KMS-11 (cell line): ENCODE measurements around the gene ASXL3.

Source experiments
- H2AFZ ChIP-seq: fragments of 200-600 bp; sonication (generic); 2 replicates; pipeline ENCODE4 v1.6.1; 2016; ENCODE audit warnings: antibody characterized with exemption, mixed run types, low read depth
- H3K27ac ChIP-seq: fragments of 200-600 bp; sonication (generic); 2 replicates; pipeline ENCODE4 v1.6.1; 2016; ENCODE audit warnings: mild to moderate bottlenecking, mixed run types
- H3K27me3 ChIP-seq: fragments of 200-600 bp; sonication (generic); 2 replicates; pipeline ENCODE4 v1.6.1; 2017; ENCODE audit warnings: mild to moderate bottlenecking, low read depth, mixed run types, moderate library complexity; ENCODE audit not compliant: insufficient read depth
- H3K36me3 ChIP-seq: fragments of 200-600 bp; sonication (generic); 2 replicates; pipeline ENCODE4 v1.6.1; 2017; ENCODE audit warnings: mild to moderate bottlenecking, mixed run types; ENCODE audit not compliant: insufficient read depth
- H3K4me1 ChIP-seq: fragments of 200-600 bp; sonication (generic); 2 replicates; pipeline ENCODE4 v1.6.1; 2016; ENCODE audit warnings: mild to moderate bottlenecking, low read depth, mixed run types; ENCODE audit not compliant: poor library complexity, severe bottlenecking
- H3K4me2 ChIP-seq: fragments of 200-600 bp; sonication (generic); 2 replicates; pipeline ENCODE4 v1.7.0; 2016; ENCODE audit warnings: mild to moderate bottlenecking, mixed run types
- H3K4me3 ChIP-seq: fragments of 200-600 bp; sonication (generic); IDR thresholded peaks from 2 replicates; pipeline ENCODE4 v1.6.1; 2017; ENCODE audit warnings: low read depth, low read length, mixed read lengths; ENCODE audit not compliant: insufficient read depth
- H3K79me2 ChIP-seq: fragments of 200-600 bp; sonication (generic); 2 replicates; pipeline ENCODE4 v1.6.1; 2016; ENCODE audit warnings: low read depth, mixed run types; ENCODE audit not compliant: insufficient read depth
- H3K9ac ChIP-seq: fragments of 200-600 bp; sonication (generic); 2 replicates; pipeline ENCODE4 v1.6.1; 2016; ENCODE audit warnings: mild to moderate bottlenecking, mixed run types
- H4K20me1 ChIP-seq: fragments of 200-600 bp; sonication (generic); 2 replicates; pipeline ENCODE4 v1.6.1; 2016; ENCODE audit warnings: mild to moderate bottlenecking, mixed run types; ENCODE audit not compliant: insufficient read depth
- TF ChIP-seq, protein P1 (sequence below): fragments of 200-600 bp; sonication (generic); conservative IDR thresholded peaks from 2 replicates; pipeline ENCODE4 v1.6.1; 2017; ENCODE audit warnings: low read depth, mild to moderate bottlenecking, antibody characterized with exemption, low read length, moderate library complexity, mixed read lengths

ASXL3 gene

GRCh38 chr18:33593261-33593660 is 15.2 kb downstream of the ASXL3 start:
- Histone ChIP-seq H3K27ac (no peak overlapping the region), H3K4me3 (no peak overlapping the region), H2AFZ (no peak overlapping the region), H3K4me1 (no peaks in the 10 kb centered on the region), H3K4me2 (no peak overlapping the region), H3K9ac (no peak overlapping the region), H3K79me2 (no peaks in the 10 kb centered on the region), H3K27me3 (no peaks in the 10 kb centered on the region), H4K20me1 (no peaks in the 10 kb centered on the region), H3K36me3 (no peaks in the 10 kb centered on the region)
- TF ChIP-seq, protein P1, sequence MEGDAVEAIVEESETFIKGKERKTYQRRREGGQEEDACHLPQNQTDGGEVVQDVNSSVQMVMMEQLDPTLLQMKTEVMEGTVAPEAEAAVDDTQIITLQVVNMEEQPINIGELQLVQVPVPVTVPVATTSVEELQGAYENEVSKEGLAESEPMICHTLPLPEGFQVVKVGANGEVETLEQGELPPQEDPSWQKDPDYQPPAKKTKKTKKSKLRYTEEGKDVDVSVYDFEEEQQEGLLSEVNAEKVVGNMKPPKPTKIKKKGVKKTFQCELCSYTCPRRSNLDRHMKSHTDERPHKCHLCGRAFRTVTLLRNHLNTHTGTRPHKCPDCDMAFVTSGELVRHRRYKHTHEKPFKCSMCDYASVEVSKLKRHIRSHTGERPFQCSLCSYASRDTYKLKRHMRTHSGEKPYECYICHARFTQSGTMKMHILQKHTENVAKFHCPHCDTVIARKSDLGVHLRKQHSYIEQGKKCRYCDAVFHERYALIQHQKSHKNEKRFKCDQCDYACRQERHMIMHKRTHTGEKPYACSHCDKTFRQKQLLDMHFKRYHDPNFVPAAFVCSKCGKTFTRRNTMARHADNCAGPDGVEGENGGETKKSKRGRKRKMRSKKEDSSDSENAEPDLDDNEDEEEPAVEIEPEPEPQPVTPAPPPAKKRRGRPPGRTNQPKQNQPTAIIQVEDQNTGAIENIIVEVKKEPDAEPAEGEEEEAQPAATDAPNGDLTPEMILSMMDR = no peak

GRCh38 chr18:33594799-33595198 is 16.8 kb downstream of the ASXL3 start:
- Histone ChIP-seq H2AFZ (no peak overlapping the region), H3K27me3 (no peaks in the 10 kb centered on the region), H3K36me3 (no peaks in the 10 kb centered on the region), H3K4me3 (no peak overlapping the region), H4K20me1 (no peaks in the 10 kb centered on the region), H3K9ac (no peak overlapping the region), H3K27ac (no peak overlapping the region), H3K4me2 (no peak overlapping the region), H3K4me1 (no peaks in the 10 kb centered on the region), H3K79me2 (no peaks in the 10 kb centered on the region)
- TF ChIP-seq, protein P1 = no peak

DNA sequence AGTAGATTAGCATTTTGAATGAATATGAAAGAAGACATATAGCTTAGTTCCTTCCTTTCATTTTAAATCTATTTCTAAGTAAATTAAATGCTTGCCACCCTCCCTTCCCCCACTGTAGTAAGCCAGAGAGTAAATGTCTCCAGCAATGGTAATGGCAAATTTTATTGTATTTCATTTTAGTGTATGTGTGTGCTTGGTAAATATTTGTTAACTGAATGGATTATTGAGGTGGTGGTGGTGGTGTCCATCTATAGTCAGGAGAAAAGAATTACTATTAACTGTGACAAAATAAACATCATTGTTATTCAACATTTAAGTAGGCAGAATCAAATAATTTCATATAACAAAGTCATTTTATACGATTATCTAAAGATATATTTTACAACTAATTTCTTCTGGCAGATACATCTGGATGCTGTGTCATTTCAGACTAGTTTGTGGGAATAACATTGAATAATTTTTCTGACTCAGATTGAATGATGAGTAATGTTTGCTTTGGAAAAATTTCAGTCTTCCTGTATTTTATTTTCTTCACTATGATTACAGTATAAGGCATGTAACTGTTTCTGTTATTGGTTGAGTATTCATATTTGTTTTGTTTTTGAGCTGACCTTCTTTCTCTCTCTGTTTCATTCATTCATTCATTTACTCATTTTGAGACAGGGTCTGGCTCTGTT is 18.3 kb downstream of the ASXL3 start:
- Histone ChIP-seq H2AFZ (no peak overlapping the region), H3K4me1 (no peaks in the 10 kb centered on the region), H3K9ac (no peak overlapping the region), H3K27me3 (no peaks in the 10 kb centered on the region), H3K36me3 (no peaks in the 10 kb centered on the region), H4K20me1 (no peaks in the 10 kb centered on the region), H3K4me2 (no peak overlapping the region), H3K79me2 (no peaks in the 10 kb centered on the region), H3K4me3 (no peak overlapping the region), H3K27ac (no peak overlapping the region)
- TF ChIP-seq, protein P1 = no peak

- Histone ChIP-seq H3K4me1 (no peaks in the 10 kb centered on the region), H3K36me3 (no peaks in the 10 kb centered on the region), H3K4me3 (no peak overlapping the region), H3K27ac (no peak overlapping the region), H3K27me3 (no peaks in the 10 kb centered on the region), H3K79me2 (no peaks in the 10 kb centered on the region), H3K9ac (no peak overlapping the region), H3K4me2 (no peak overlapping the region), H4K20me1 (no peaks in the 10 kb centered on the region), H2AFZ (no peak overlapping the region)
- TF ChIP-seq, protein P1 = no peak
Observed at GRCh38 chr18:33600846-33601245, 22.8 kb downstream of the ASXL3 start.
